DMS79 (cell line): ENCODE data around the gene CD247.
"Not testable (repeated sequence)": the region's sequence is repeated elsewhere in the genome, so short reads cannot be mapped to it uniquely, and the experiment has no call there.

Experiments
- DNase-seq: peaks from one replicate; lab custom pipeline; 2025; lab: John Stamatoyannopoulos, UW

CD247 gene

GRCh38 chr1:167518331-167518700 is at the start of gene CD247:
CD247 (minus strand) TSS chr1:167518529; CDS start chr1:167518465, 64 bp downstream.
- DNase-seq: no peak

- no peak for DNase-seq
These were observed 49.3 kb upstream of the CD247 start for GRCh38 chr1:167567663-167568062.

DNA sequence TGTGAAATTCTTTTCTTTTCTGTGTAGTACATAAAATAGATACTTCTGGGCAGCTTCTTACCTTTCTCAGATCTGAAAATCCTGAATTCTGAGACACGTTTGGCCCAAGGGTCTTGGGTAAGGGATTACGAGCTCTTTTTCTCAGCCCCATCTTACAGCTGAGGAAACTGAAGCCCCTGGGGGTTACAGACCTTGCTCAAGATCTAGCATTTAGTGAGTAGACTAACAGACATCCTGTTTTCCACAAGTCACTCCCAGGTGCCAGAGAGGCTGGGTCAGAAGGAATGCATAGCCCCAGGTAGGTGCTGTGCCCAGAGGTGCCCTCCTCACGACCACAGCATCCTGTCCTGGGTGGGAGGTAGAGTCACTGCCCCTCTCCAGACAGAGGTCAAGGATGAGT is 48.4 kb upstream of the CD247 start:
- DNase-seq: no peak

- no peak for DNase-seq
These were observed 47.6 kb upstream of the CD247 start for GRCh38 chr1:167565922-167566321.

DNA sequence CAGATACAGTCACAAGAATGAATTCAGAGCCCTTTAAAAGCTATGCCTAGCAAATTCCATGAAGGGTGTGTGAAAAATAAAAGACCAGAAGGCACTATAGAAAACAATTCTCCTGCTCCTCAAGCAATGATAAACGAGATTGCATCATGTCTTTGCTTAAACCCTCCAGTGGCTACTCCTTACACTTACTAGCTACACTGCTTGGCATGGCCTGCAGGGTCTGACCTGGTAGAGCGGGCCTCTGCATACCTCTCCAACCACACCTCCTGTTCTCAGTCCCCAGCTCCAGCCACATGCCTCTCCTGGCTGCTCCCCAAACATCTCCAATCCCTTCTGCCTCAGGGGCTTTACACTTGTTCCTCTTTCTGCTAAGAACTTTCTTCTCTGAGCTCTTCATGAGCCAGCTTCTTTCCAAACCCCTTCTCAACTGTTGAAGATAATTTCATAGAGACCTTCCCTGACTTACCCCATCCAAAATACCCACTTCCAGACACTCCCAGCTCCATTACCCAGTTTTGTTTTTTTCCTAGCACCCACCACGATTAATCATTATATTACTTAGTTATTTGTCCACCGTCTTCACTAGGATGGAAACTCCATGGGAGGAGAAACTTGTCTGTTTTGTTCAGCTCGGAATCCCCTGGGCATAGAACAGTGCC is 46.4 kb upstream of the CD247 start:
- peak; percentile 11 for DNase-seq

DNA sequence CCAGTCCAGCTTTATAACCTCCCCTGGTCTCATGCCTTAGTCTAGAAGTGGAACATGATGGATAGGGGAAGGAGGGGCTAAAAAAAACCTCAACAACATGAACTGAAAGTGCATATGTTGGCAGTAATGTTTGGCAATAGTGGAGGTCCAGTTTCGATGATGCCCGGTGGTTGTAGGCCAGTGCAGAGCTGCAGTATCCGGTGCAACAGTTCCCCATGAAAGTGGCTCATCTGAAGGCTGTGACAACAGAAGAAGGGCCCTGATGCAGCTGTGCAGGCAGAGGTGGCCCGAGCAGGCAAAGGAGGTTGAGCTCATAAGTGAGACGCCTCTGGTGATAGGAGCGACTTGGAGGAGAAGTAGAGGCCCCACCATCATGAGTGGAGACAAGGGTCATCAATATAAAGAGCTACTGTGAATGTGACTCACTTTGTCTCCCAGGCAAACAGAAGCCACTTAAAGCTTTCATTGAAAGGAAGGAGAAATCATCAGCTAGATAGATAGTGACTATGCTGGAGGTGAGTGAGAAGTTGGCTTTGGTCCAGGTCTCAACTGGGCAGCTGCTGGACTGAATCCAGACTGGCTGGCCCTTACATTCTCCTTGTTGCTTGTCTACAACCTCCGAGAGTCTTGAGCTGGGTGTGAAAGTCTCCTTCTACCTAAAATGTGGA is 45.4 kb upstream of the CD247 start:
- DNase-seq: peak; percentile 49

GRCh38 chr1:167562702-167563101 is 44.4 kb upstream of the CD247 start:
- no peak for DNase-seq

GRCh38 chr1:167561753-167562152 is 43.4 kb upstream of the CD247 start:
- no peak for DNase-seq

GRCh38 chr1:167555971-167556714 is 37.8 kb upstream of the CD247 start:
- DNase-seq: peak; percentile 32

GRCh38 chr1:167555072-167555471 is 36.7 kb upstream of the CD247 start:
- DNase-seq: not testable (repeated sequence)

GRCh38 chr1:167554028-167554779 is 35.9 kb upstream of the CD247 start:
- DNase-seq: no peak

- DNase-seq: peak; percentile 89
These were observed 35.1 kb upstream of the CD247 start, which contains the start of gene CREG1 for GRCh38 chr1:167553136-167554027. CREG1 (minus strand) TSS chr1:167553762.

- DNase-seq: no peak
These were observed 33.0 kb upstream of the CD247 start for GRCh38 chr1:167551362-167551761.

DNA sequence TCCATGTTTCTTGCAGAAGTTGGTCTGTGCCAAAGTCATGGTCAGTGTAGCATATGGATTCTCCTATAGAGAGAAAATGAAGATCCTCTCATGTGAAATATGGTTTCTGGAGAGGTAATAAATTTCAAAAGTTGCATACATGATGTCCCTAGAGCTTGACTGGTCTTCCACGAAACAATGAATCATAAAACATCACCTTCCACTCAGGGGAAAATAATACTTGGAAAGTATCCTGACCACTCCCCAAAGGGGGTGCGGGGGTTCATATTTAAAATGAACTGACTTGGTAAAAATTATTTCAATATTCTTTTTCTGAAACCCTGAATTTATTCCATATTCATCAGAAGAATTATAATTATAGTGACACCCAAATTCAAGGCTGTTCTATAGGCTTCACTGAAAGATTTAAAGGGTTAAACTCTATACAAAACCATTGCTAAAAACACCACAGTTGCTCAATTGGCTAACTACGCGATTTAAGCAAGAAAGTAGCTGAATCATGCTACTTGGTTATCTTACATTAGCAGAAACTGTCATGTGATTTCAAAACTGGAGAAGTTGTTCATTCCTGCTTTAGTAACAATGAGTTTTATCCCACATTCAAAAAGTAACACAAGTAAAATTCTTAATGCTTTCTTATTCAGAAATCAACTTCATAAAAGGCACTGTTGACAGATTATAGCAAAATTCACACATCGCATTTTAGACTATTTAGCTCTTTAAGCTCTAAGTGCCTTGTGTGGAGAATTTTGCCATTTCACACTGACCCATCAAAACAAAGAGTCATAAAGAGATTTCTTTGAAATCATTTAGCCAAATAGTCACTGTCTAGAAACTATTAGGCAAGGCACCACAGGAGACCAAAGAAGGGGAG is 30.0 kb upstream of the CD247 start:
- DNase-seq: no peak

DNA sequence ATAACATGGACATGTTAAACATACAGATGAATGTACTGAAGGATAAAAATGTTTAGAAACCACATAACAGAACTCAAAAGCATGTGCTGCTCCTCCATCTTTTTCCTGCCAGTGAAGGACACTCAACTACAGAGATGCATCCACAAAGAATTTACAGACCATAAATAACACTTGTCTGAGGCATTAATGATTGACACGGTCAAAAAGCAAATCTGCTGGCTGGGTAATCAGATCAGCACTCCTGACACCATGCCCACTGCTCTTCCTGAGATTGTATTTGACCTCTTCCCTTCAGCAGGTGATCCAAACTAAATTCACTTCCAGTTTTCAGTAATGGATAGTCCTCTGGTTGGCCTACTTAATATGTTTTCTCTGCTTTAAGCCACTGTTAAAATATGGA is 28.6 kb upstream of the CD247 start:
- DNase-seq: no peak

GRCh38 chr1:167545349-167545748 is 27.0 kb upstream of the CD247 start:
- no peak for DNase-seq

DNA sequence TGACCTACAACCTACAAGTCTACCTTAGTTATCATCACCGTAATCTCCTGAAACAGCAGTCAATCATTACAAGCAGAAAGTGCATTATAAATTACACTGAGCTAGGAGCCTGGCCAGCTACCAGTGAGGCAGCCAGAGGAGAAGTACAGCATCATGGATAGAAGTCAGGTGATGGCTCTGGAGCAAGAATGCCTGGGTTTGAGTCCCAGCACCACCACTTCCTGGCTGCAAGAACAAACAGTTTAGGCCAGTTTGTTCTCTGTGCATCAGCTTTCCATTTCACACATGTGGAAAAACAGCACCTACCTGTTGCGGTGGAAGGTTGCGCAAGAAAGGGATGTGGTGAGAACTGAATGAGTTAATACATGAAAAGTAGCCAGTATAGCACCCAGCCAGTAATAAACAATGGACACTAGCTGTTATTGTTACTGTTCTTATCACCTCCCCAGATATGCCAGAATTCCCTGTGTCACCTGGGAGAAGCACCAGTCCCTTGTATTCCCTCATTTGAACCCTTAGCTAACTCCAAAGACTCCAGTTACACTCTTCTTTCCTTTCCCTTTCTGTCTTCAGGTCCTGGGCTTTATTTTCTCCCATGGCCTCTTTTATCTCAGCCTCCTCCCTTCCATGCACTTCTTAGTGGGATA is 26.2 kb upstream of the CD247 start:
- no peak for DNase-seq

- no peak for DNase-seq
These were observed 25.1 kb upstream of the CD247 start for GRCh38 chr1:167543199-167543990.
